CD4-positive, alpha-beta T cell (primary cell): ENCODE results near the gene CAMTA1. TPM values are rescaled to one million over a fixed set of nuclear protein-coding genes. Genes with fewer than 3 reads are reported as not detected.

ENCODE experiments used
- ATAC-seq: fragments of 200-7000 bp; cut with Tn5 transposase; one replicate; pipeline ENCODE4 v1.10.0; 2022; ENCODE audit warnings: mild to moderate bottlenecking; ENCODE audit not compliant: poor library complexity
- CTCF ChIA-PET: fragments of 350-600 bp; sonication (Branson Sonifier 250); formaldehyde crosslinking; loops from one replicate; lab custom pipeline; 2021; ENCODE audit warnings: antibody characterized with exemption, inconsistent platforms; lab: Charles Lee
- POLR2A ChIA-PET: fragments of 350-600 bp; sonication (Branson Sonifier 250); formaldehyde crosslinking; loops from one replicate; lab custom pipeline; 2021; ENCODE audit warnings: antibody characterized with exemption, inconsistent platforms; lab: Charles Lee
- DNase-seq, 14 experiments: peaks; one replicate each; pipeline ENCODE4 v3.0.0-alpha.2; 2013 to 2020; ENCODE audit warnings: mixed read lengths in 2 of 14
- H3K27ac ChIP-seq, 2 donors: one replicate each; pipeline versions ENCODE4 v1.5.1 to v1.7.0; 2013; ENCODE audit warnings: low read length in 2 of 2, low read depth in 1 of 2, mild to moderate bottlenecking in 1 of 2
- H3K27me3 ChIP-seq, 2 experiments: 1 replicate in 1 of 2; 2 replicates in 1 of 2; pipeline versions ENCODE4 v1.6.1 to v1.7.0; 2013; ENCODE audit warnings: low read length in 2 of 2, control low read depth in 1 of 2, mild to moderate bottlenecking in 1 of 2, moderate library complexity in 1 of 2; ENCODE audit not compliant: insufficient read depth in 2 of 2, control insufficient read depth in 1 of 2
- H3K36me3 ChIP-seq: one replicate; pipeline ENCODE4 v1.6.1; 2013; ENCODE audit warnings: low read length, control low read depth; ENCODE audit not compliant: insufficient read depth
- H3K4me1 ChIP-seq: one replicate; pipeline ENCODE4 v1.6.1; 2013; ENCODE audit warnings: low read length, control low read depth; ENCODE audit not compliant: insufficient read depth
- H3K4me3 ChIP-seq: one replicate; pipeline ENCODE4 v1.5.1; 2013; ENCODE audit warnings: mild to moderate bottlenecking, low read length, moderate library complexity
- H3K9me3 ChIP-seq, 2 experiments: 1 replicate in 1 of 2; 2 replicates in 1 of 2; pipeline versions ENCODE4 v1.6.1 to v1.7.0; 2013; ENCODE audit warnings: low read length in 2 of 2, mild to moderate bottlenecking in 2 of 2, control low read depth in 1 of 2, moderate library complexity in 1 of 2; ENCODE audit not compliant: control insufficient read depth in 1 of 2, insufficient read depth in 1 of 2
- H3K27ac Mint-ChIP-seq: one replicate; pipeline ENCODE4 v1.8.0; 2020; ENCODE audit warnings: mixed read lengths
- H3K27me3 Mint-ChIP-seq: one replicate; pipeline ENCODE4 v1.8.0; 2021; ENCODE audit warnings: mixed read lengths
- H3K36me3 Mint-ChIP-seq: one replicate; pipeline ENCODE4 v1.8.0; 2021; ENCODE audit warnings: low read depth, mixed read lengths
- H3K4me1 Mint-ChIP-seq: one replicate; pipeline ENCODE4 v1.8.0; 2021; ENCODE audit warnings: low read depth, mixed read lengths
- H3K4me3 Mint-ChIP-seq: one replicate; pipeline ENCODE4 v1.8.0; 2020; ENCODE audit warnings: mild to moderate bottlenecking, mixed read lengths
- H3K9me3 Mint-ChIP-seq: one replicate; pipeline ENCODE4 v1.8.0; 2020; ENCODE audit warnings: mixed read lengths
- CTCF ChIP-seq: fragments of 200-600 bp; IDR thresholded peaks from one replicate; pipeline ENCODE4 v1.8.0; 2022; ENCODE audit warnings: antibody characterized with exemption, mild to moderate bottlenecking
- intact Hi-C, 2 experiments: fragments of 100-400 bp; cut with DNase I in 1 of 2; cut with micrococcal nuclease in 1 of 2; formaldehyde crosslinking; loops; one replicate each; pipeline versions ENCODE4 v1.15.1 to v1.9.0; 2023 to 2025; cut with DNase I, micrococcal nuclease
- total RNA-seq, 174 experiments: library from RNA in 2 of 174; stranded (reverse) in 2 of 174; gene quantifications; one replicate each; pipeline ENCODE4 v1.2.3 and lab custom pipeline; 2021 to 2026

CAMTA1 gene
- total RNA-seq, 2 experiments from 2014 or later, result 38.6 to 39.3 TPM

- no peaks in the 10 kb centered on the region for H3K36me3 ChIP-seq
- no peaks in the 10 kb centered on the region for H3K36me3 Mint-ChIP-seq
- no peaks in the 10 kb centered on the region for H3K9me3 Mint-ChIP-seq
- no peak overlapping the region for H3K4me3 Mint-ChIP-seq
- H3K27ac Mint-ChIP-seq, result no peak overlapping the region
- no peak overlapping the region for H3K4me3 ChIP-seq
- peaks cover 33% of the 10 kb centered on the region for H3K27me3 Mint-ChIP-seq
- no peak for ATAC-seq
- H3K4me1 Mint-ChIP-seq, result no peaks in the 10 kb centered on the region
- ChIA-PET CTCF (no interaction called here), POLR2A (no interaction called here)
- peaks cover 2 to 21% of the 10 kb centered on the region in 2 experiments for H3K27me3 ChIP-seq
- intact Hi-C loops, result no loop called here
- no peaks in the 10 kb centered on the region for H3K4me1 ChIP-seq
- TF ChIP-seq CTCF, result no peak
- DNase-seq, result no peak
- H3K9me3 ChIP-seq, result peaks cover 0 to 16% of the 10 kb centered on the region in 2 experiments
- no peak overlapping the region for H3K27ac ChIP-seq
These were observed 463.4 kb downstream of the CAMTA1 start for GRCh38 chr1:7248549-7249199.

- Mint-ChIP-seq H3K9me3 (no peaks in the 10 kb centered on the region), H3K36me3 (no peaks in the 10 kb centered on the region), H3K27ac (no peak overlapping the region), H3K4me3 (no peak overlapping the region), H3K27me3 (peaks cover 33% of the 10 kb centered on the region), H3K4me1 (no peaks in the 10 kb centered on the region)
- no peak for DNase-seq
- H3K36me3 ChIP-seq, result no peaks in the 10 kb centered on the region
- POLR2A ChIA-PET, result no interaction called here
- ATAC-seq, result no peak
- H3K4me1 ChIP-seq, result no peaks in the 10 kb centered on the region
- no peak overlapping the region for H3K4me3 ChIP-seq
- CTCF ChIA-PET, result no interaction called here
- TF ChIP-seq CTCF, result no peak
- peaks cover 2 to 21% of the 10 kb centered on the region in 2 experiments for H3K27me3 ChIP-seq
- H3K27ac ChIP-seq, result no peak overlapping the region
- peaks cover 0 to 16% of the 10 kb centered on the region in 2 experiments for H3K9me3 ChIP-seq
- intact Hi-C loops, result no loop called here
These were observed 464.3 kb downstream of the CAMTA1 start for GRCh38 chr1:7249516-7249915.

GRCh38 chr1:7250176-7250575 is 464.9 kb downstream of the CAMTA1 start:
- CTCF ChIA-PET, result no interaction called here
- ATAC-seq (no peak), DNase-seq (no peak)
- TF ChIP-seq CTCF, result no peak
- no peaks in the 10 kb centered on the region for H3K4me1 Mint-ChIP-seq
- H3K27me3 Mint-ChIP-seq, result peaks cover 33% of the 10 kb centered on the region
- Histone ChIP-seq H3K36me3 (no peaks in the 10 kb centered on the region), H3K9me3 (peaks cover 0 to 16% of the 10 kb centered on the region in 2 experiments), H3K4me1 (no peaks in the 10 kb centered on the region), H3K27me3 (peaks cover 2 to 21% of the 10 kb centered on the region in 2 experiments), H3K4me3 (no peak overlapping the region), H3K27ac (no peak overlapping the region)
- H3K27ac Mint-ChIP-seq, result no peak overlapping the region
- no peaks in the 10 kb centered on the region for H3K9me3 Mint-ChIP-seq
- H3K36me3 Mint-ChIP-seq, result no peaks in the 10 kb centered on the region
- POLR2A ChIA-PET, result no interaction called here
- no peak overlapping the region for H3K4me3 Mint-ChIP-seq
- intact Hi-C loops, result no loop called here
